ENCODE results near the gene INPP5E.

INPP5E gene

DNA sequence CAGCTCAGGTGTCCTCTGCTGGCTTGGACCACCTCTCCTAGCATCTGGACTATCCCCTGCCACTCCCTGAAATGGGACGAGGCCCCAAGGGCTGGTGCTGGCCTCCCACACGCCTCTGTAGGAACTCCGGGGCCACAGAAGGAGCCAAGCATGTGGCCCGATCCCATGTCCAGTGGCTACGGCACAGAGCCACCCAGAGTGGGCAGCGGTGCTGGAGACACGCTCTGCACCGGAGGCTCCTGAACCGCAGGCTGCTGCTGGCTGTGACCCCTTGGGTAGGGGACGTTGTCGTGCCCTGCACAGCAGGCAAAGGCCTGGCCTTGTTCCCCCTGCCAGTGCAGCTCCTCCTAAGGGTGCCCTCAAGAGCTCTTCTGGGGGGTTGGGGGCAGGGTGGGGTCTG is 59.8 kb downstream of the INPP5E start:
- no peak for DNase-seq

DNA sequence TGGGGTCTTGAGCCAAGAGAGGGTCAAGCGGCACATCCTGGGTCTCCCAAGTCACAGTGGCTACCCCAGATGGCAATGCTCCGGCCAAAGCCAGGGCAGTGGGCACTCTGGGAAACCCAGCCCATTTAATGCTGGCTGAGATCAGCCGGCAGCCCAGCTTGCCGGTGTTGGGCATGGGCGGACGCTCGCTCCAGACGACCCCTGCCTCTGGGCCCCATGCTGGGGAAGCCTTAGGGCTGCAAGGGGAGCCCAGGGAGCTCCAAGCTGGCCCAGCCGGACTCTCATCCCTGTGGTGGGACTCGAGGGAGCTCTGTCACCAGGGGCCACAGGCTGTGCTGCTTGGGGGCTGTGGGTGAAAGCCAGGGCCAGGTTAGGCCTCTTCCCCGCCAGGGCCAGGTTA is 60.2 kb downstream of the INPP5E start:
- DNase-seq = no peak

DNA sequence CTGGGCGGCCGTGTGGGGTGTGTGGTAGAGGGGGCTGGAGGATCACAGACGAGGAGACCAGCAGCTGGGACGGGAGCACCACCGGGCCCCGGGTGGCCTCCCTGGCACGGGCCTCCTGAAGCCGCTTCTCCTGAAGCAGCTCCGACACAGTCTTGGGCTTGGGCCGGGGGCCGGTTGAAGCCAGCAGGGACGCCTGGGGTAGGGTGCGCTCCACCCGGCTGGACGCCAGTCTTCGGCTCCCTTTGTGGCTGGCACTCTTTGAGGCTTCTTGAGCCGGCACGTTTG is 60.7 kb downstream of the INPP5E start:
- DNase-seq = no peak
